NOMO-1 (cell line): ENCODE measurements around the gene PRKCA.
"Not testable (repeated sequence)": the region's sequence is repeated elsewhere in the genome, so short reads cannot be mapped to it uniquely, and the experiment has no call there.

ENCODE experiments used
- DNase-seq, 2 experiments: peaks; one replicate each; lab custom pipeline; 2025; ENCODE audit not compliant: unreplicated experiment in 2 of 2; lab: John Stamatoyannopoulos, UW

Gene PRKCA

GRCh38 chr17:66476014-66476413 lies 173.6 kb downstream of the PRKCA start:
- DNase-seq = no peak

DNA sequence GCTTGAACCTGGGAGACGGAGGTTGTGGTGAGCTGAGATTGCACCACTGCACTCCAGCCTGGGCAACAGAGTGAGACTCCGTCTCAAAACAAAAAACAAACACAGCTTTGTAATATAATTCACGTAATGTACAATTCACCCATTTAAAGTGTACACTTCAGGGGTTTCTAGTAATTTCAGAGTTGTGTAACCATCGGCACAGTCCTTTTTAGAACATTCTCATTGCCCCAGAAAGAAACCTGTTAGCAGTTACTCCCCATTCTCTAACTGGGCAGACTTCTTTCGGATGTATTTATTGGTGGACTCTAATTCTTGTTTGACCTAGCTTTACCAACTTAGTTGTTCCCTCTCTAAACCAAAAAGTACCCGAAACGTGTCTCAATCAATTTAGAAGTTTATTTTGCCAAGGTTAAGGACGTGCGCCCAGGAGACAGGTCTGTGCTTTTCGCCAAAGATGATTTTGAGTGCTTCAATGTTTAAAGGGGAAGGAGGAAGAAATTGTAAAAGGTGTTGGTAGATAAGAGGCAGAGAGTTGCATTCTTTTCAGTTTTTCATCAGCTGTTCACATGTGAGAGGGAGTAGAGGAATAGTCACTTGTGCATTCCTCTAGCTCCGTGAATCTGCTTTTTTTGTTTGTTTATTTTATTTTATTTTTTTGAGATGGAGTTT lies 175.3 kb downstream of the PRKCA start:
- no peak for DNase-seq

DNA sequence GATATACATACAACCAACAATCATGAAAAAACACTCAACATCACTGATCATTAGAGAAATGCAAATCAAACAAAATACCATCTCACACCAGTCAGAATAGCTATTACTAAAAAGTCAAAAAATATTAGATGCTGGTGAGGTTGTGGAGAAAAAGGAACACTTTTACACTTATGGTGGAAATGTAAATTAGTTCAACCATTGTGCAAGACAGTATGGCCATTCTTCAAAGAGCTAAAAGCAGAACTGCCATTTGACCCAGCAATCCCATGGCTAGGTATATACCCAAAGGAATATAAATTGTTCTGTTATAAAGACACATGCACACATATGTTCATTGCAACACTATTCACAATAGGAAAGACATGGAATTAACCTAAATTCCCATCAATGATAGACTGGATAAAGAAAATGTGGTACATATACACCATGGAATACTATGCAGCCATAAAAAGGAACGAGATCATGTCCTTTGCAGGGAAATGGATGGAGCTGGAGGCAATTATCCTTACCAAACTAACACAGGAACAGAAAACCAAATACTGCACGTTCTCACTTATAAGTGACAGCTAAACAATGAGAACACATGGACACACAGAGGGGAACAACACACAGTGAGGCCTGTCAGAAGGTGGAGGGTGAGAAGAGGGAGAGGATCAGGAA lies 176.9 kb downstream of the PRKCA start:
- not testable (repeated sequence) for DNase-seq

- DNase-seq = no peak
Measured at GRCh38 chr17:66480243-66480642, 177.8 kb downstream of the PRKCA start.

- no peak for DNase-seq
Measured at GRCh38 chr17:66480802-66481201, 178.4 kb downstream of the PRKCA start.

DNA sequence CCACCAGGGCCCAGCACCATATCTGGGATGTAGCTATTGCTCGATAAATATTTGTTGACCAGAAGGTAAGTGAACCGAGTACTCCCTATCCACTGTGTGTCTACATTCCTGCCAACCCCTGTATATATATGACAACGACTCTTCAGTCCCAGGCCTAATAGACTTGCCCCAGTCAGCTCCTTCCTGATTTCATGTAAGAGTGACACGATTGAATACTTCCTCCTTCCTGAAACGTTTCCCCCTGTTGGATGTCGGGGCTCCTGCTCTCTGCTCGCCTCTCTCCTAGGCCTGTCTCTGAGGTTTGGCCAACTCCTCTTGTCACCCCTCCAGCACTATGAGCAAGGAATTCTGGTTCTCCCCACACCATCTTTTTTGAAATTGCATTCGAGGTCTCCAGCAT lies 178.9 kb downstream of the PRKCA start:
- DNase-seq = peak in 1 of 2 experiments; percentile 19

GRCh38 chr17:66483906-66484305 lies 181.5 kb downstream of the PRKCA start:
- DNase-seq = no peak

GRCh38 chr17:66485309-66485947 lies 183.0 kb downstream of the PRKCA start:
- no peak for DNase-seq

DNA sequence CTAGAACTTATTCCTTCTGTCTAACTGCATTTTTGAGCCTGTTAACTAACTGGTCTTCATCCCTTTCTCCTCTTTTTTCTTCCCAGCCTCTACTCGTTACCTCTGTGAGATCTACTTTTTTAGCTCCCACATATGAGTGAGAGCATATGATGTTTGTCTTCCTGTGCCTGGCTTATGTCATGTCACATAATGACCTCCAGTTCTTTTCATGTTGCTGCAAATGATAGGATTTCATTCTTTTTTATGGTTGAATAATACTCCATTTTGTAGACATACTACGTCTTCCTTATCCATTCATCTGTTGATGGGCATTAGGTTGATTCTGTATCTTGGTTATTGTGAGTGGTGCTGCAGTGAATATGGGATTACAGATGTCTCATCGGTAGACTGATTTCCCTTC lies 184.7 kb downstream of the PRKCA start:
- DNase-seq = no peak

GRCh38 chr17:66487981-66488468 lies 185.6 kb downstream of the PRKCA start:
- no peak for DNase-seq

GRCh38 chr17:66488864-66489263 lies 186.5 kb downstream of the PRKCA start:
- DNase-seq = no peak

DNA sequence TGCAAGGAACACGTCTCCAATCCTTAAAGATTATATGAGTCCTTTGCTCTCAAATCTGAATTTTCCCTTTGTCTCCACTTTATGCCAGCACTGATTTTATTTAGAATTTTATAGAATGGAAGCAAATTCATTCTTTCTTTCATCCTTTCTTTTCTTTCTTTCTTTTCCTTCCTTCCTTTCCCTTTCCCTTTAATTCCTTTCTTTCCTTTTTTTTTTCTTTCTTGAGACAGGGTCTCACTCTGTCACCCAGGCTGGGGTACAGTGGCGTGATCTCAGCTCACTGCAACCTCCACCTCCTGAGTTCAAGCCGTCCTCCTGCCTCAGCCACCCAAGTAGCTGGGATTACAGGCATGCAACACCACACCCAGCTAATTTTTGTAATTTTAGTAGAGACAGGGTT lies 187.2 kb downstream of the PRKCA start:
- DNase-seq = not testable (repeated sequence)

DNA sequence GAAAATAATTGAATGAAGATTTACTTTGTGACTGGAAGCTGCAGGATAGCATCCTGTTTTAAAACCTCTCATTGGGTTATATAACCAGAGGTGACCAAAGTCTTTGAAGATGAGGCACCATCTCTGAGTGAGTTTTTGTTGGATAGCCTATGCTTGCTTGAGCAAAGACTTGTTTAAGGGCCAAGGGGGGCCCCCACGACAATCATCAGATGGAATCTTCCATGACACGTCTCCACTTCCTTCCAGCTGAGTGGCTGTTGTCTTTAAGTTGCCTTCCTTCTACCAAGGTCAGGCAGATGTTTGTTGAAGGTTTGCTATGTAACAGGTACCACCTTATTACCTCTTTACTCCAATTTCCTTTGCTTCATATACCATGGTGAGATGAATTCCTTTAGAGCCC lies 188.8 kb downstream of the PRKCA start:
- DNase-seq = no peak

DNA sequence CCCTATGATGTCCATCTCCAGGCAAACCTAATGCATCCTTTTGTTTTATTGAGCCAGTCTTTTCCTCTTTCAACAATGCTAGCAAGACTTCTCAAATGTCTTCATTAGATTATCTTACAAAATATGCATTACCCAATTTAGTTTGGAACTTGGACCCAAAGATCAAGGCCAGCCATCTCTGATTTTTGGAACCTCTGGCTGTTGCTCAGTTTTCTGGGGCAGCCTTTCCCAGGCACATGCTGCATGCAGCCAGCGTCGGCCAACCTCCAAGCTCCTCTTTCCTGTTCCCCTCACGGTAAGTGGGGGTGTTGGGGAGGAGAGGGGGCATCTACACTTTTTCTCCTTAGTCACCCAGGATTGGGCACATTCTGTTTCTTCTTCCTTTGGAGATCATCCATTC lies 189.3 kb downstream of the PRKCA start:
- no peak for DNase-seq

DNA sequence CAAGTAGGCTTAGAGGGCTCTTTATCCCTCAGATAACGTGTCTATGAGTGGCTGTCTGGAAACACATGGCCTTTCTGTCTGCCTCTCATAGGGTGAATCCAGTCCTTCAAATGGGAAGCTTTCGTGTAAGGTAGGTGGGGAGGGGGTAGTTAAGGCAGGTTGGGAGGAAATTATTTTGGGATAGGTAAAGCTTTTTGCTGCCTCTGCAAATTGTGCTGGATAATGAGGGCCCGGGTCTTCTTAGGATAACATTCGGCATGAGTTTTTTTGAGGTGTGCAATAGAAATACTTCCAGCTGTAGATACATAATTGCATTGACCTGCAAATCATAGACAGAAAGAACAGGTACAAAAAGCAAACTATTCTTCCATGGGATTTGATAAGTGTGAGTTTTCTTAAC lies 189.7 kb downstream of the PRKCA start:
- no peak for DNase-seq

GRCh38 chr17:66492561-66493005 lies 190.2 kb downstream of the PRKCA start:
- DNase-seq = no peak

DNA sequence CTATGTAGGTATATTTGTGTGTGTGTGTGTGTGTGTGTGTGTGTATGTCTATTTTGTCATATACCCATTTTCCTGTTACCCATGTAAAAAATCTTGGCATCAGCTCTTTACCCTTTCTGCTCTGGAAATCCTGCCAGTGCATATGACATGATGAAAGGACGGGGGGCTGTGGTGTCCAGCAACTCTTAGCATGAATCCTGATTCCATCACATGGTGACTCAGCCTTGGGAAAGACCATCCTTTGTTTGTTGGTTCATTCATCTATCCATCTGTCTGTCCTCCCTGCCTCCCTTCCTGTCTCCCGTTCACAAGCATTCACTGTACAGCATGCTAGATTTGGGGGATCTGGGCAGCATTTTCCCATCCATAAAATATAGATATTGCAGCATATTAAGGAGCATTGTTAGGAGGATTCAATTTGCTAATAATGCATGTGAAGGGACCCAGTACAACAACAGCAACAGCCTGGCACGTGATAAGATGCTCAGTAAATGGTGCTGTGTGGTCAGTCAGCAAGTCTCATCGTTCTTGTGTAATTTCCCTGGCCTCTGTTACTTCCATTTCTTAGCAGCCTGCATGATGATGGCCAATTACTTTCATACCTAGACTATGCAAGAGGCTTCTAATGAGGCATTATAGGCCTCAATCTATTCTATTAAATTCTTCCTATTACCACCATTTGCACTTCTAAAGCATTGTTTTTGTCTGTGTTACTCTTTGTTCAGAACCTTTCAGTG lies 191.0 kb downstream of the PRKCA start:
- peak in 1 of 2 experiments; percentile 55 for DNase-seq

DNA sequence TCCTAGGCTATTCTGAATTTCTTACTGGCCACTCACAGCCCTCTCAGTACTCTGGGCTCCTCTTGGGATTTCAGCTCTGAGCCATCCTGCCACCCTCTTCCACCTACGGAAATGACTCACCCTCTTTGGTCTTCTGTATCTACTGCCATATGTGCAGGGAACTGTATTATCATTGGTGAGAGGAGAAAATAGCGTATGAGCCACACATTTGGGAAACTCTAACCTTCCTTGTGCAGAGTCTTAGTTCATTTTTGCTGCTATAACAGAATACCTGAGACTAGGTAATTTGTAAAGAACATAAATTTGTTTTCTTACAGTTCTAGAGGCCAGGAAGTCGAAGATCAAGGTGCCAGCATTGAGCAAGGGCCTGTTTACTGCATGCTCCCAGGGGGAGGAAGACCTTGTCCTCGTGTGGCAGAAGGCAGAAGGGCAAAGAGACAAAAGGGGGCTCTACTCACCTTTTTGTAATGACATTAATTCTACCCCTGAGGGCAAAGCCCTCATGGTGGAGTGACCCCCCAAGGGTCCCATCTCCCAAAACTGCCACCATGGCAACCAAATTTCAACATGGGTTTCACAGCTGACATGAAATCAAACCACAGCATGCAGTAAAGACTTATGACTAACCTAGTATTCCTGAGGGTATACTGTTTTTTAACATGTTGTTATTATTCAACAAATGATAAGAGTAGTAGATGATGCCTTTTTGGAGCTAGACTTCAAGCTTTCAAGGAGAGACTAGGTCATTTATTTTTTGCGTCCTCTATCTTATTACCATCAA lies 191.8 kb downstream of the PRKCA start:
- DNase-seq = peak; percentile 55 to 65

DNA sequence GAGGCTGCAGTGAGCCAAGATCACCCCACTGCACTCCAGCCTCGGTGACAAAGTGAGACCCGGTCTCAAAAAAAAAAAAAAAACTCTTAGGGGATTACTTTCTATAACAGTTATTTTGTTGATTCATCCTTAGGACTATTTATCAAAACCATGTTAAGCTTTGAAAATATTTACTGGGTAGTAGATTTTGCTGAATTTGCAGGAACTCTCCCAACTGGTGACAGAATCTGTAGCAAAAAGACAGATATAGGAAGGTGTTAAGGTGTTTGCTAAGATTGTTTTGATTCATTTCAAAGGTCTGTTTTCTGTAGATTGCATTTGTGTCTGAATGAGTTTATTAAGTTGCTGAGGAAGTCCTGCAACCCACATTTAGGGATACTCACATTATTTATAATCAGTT lies 192.6 kb downstream of the PRKCA start:
- no peak for DNase-seq

DNA sequence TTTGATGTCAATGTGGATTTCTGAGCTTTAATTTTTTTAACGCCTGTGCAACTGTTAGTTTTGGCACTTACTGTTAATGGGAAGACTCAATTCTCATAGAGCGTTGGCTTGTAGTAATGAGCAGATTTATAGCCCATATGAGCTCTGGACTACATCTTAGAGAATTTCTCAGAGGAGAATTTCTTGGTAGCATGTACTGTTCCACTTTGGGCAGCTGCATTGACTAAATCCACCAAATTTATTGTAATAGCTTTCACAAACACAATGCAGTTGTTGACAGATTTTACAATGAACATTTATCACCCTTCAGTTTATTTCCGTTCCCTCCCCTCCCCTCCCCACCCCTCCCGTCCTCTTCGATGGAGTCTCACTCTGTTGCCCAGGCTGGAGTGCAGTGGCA lies 193.9 kb downstream of the PRKCA start:
- DNase-seq = no peak
